HUDEP-2 (cell line): ENCODE data around the gene ACSL6.
A peak's percentile ranks its signal among the peaks of the same experiment; 100 is the strongest.

Experiments
- DNase-seq, 76 experiments: peaks; one replicate each; lab custom pipeline; 2025; ENCODE audit not compliant: unreplicated experiment in 76 of 76; lab: John Stamatoyannopoulos, UW

Gene ACSL6

GRCh38 chr5:132049093-132049492 lies 37.6 kb upstream of the ACSL6 start:
- DNase-seq = peak in 1 of 76 experiments; percentile 1

- no peak for DNase-seq
Measured at GRCh38 chr5:132046880-132047299, 35.4 kb upstream of the ACSL6 start.

DNA sequence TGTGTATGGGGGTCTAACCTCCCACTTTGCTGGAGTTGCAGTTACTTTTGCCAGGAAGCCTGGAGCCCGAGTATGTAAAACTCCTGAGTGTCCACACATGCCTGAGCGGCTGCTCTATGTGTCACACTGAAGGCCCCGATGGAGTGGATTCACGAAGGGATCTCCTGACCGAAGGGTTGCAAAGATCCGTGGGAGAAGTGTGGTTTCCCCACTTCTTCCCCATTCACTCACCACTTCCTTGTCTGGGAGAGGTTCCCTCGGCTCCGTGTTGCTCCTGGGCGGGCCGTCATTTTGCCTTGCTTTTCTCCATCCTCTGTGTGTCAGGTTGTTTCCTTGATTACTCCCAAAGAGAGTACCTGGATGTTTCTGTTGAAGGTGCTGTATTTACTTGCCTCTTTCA lies 32.7 kb upstream of the ACSL6 start:
- no peak for DNase-seq

DNA sequence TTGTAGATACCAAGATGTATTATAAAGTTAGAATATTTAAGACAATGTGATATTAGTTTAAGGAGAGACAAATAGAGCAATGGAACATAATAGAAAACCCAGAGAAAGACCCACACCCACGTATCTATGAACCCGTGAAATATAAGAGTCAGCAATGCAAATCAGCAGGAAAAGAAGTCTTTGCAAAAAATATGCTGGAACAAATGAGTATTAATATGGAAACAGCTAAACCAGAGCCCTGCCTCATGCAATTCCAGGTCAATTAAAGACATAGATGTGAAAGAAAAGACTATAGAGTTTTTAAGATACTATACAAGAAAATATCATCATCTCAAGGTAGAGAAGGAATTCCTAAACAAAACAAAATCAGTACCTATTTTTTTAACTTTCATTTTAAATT lies 25.9 kb upstream of the ACSL6 start:
- no peak for DNase-seq

- DNase-seq = no peak
Measured at GRCh38 chr5:132033122-132033521, 21.7 kb upstream of the ACSL6 start.

DNA sequence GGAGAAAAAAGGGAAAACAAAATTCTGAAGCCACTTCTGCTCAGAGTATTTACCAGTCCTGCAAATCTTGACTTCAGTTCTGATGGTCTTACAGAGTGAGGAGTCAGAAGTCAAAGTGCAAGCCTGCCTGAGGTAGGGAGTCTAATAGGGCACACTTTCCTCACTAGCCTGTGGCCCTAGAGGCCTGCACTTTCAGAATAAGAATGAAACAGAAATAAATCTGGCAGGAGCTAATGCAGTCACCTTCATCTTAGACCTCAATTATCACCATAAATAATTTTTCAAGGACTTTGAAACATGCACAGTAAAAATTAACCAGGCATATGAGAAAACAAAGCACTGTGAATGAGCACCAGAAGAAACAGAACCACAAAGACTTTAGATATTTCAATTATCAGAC lies 20.7 kb upstream of the ACSL6 start:
- no peak for DNase-seq

- no peak for DNase-seq
Measured at GRCh38 chr5:132030610-132031009, 19.2 kb upstream of the ACSL6 start.

DNA sequence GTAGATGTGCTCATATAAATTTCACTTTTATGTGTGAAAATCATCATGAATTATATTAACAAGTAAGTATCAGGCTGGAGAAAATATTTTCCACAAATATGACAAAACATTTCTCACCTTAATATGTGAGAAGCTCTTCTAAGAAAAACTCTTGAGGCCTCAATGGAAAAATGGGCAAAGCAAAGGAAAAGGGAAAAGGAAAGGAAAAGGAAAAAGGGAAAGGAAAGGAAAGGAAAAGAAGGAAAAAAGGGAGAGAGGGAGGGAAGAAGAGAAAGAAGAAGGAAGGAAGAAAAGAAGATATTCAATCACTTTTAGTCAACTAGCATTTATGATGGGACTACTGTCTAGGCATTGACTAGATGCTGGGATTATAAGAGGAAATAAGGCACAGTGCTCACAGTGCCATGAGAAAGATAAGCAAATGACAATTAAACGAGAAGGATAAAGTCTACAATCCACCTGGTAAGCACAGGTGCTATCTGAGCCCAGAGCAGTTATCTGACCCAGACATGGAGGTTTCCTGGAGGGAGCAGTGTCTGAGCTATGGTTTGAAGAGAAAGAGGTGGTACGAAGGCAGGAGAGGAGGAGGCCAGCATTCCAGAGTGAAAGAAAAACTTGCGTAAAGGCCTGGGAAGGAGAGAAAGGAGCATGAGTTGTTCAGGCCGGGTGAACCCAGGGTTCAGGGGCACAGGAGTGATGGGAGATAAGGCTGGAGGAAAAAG lies 18.3 kb upstream of the ACSL6 start:
- no peak for DNase-seq

GRCh38 chr5:132027027-132027426 lies 15.6 kb upstream of the ACSL6 start:
- no peak for DNase-seq

- no peak for DNase-seq
Measured at GRCh38 chr5:132026516-132027008, 15.1 kb upstream of the ACSL6 start.

GRCh38 chr5:132025403-132025971 lies 14.0 kb upstream of the ACSL6 start:
- DNase-seq = no peak

GRCh38 chr5:132024789-132025402 lies 13.4 kb upstream of the ACSL6 start:
- no peak for DNase-seq

GRCh38 chr5:132024117-132024435 lies 12.6 kb upstream of the ACSL6 start:
- DNase-seq = no peak

DNA sequence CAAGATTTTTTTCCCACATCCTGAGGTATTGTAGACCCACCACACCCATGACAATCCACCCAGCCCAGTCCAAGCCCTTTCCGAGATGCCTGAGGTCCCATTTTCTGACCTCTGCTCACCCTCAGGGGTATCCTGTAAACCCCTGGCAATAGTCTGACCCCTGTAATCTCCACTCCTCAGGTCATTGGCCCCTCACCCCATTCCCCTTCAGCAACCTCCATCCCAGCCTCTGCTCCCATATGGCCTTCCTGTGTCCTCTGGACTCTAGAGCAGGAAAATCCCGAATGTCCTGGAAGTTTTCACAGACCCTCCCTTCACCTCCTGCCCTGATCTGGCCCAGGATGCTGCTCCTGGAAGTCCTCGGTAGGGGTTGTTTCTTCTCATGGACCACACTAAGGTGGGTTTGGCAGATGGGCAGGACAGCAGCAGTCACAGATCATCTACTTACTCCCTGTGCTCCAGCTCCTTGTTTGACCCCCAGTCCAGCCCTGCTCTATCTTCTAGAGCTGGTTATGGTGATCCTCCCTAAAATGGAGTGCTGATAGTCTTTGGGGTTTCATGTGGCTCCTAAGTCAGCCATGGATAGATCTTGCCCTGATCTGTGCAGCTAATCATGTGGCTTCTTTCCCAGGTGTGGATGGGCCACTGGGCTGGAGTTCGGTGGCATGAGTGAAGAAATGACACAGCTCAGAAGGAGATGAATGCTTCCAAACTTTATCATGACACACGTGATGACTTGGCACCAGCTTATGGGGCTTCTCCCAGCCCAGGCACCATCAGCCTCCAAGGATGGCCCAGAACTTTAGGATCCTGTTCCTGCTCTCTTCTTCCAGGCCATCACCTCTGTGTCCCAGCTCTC lies 12.0 kb upstream of the ACSL6 start:
- DNase-seq = no peak

DNA sequence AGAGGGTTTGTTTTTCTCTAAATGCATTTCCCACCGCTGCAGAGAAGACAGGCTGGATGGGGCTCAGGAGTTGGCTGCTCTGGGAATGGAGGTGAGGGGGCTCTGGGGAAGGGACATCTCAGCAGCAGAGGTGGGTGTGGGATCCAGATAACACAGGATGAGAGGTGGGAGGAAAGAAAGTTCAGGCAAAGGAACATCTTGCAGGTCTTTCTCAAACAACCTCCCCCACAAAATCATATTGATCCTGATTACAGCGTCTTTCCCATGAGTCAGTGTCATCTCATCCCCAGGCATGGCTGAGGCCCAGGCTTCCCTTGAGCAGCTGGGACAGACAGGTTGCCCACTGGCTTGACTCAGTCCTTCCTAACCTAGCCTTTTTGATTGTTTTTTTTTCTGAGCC lies 11.3 kb upstream of the ACSL6 start:
- DNase-seq = no peak

GRCh38 chr5:132021654-132022053 lies 10.2 kb upstream of the ACSL6 start:
- no peak for DNase-seq

DNA sequence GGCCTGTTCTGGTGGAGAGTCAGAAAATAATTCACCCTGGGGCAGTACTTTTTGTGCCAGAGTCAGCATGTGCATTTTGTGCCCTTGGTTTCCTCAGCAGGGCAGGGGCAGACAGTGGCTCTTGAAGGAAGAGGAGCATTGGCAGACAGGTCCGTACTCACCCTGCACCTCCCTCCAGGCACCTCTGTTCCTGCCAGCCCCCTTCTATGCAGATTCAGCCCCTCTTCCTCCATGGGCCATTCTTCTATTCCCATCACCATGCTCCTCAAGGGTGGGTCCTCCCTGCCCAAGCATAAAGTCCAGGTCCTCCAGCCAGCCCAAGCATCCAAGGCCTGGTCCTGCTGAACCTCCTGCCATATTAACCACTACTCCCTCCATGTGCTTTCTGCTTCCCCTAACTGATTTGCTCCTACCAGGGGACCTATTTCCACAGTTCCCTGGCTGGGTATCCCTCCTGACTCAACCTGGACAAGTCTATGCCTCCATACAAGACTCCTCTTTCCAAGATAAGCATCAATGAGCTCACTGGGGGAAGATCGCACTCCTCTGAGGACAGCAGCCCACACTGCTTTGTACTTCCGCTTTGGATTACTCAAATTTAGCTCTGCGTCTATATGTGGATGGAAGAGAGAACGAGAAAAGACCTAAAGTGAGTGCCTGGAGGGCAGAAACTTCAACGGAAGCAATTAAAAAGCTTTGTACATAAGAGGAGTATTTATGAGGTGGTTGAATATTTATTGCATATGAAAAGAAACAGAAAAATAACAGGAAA lies 9.3 kb upstream of the ACSL6 start:
- DNase-seq = no peak

- no peak for DNase-seq
Measured at GRCh38 chr5:132019857-132020555, 8.5 kb upstream of the ACSL6 start.

DNA sequence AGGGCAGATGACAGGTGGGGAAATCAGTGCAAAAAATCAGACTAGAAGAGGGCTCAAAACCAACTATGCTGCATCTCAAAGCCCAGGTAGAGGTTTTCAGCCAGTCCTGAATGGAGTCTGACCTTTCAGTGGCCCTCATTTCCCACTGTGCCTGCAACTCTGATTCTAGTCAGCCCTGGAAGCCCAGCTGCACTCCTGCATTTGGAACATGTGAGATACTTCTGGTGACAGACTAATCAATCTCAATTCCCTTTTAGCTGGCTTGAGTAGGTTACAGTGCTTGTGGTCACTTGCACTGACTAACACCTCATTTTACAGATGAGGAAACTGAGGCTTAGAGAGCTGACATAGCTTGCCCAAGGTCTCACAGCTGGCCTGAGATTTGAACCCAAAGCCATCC lies 7.9 kb upstream of the ACSL6 start:
- DNase-seq = no peak
